Endothelial cell of umbilical vein (primary cell): ENCODE results near the gene METTL8. TPM values are rescaled to one million over a fixed set of nuclear protein-coding genes. Genes with fewer than 3 reads are reported as not detected.

Experiments used
- BruUV-seq: library from RNA; stranded (reverse); fragments of 400-500 nt; replicated peaks from 2 replicates; lab custom pipeline; 2021; lab: Mats Ljungman, UMichigan
- CTCF ChIA-PET: fragments of 300-600, 350-600 bp; sonication (Branson Sonifier 250); formaldehyde crosslinking; loops from one replicate; lab custom pipeline; 2021; ENCODE audit warnings: antibody characterized with exemption, inconsistent platforms; lab: Charles Lee
- POLR2A ChIA-PET: fragments of 300-600, 350-600 bp; sonication (Branson Sonifier 250); formaldehyde crosslinking; loops from one replicate; lab custom pipeline; 2021; ENCODE audit warnings: antibody characterized with exemption, inconsistent platforms; lab: Charles Lee
- DNase-seq: peaks from one replicate; pipeline ENCODE4 v3.0.0-alpha.2; 2011; ENCODE audit warnings: low read depth, low spot score
- FAIRE-seq: peaks from 2 replicates; lab custom pipeline; 2011; peaks lifted over from hg19 to GRCh38; lab: Jason Lieb, UNC
- H2AFZ ChIP-seq: 2 replicates; pipeline ENCODE4 v1.6.0; 2012; ENCODE audit warnings: low read depth, low read length, control low read depth, inconsistent platforms
- H3K27ac ChIP-seq: 2 replicates; pipeline ENCODE4 v1.5.1; 2011; ENCODE audit warnings: low read depth, mild to moderate bottlenecking, control low read depth, low read length, moderate library complexity; ENCODE audit not compliant: insufficient read depth
- H3K27me3 ChIP-seq, 2 experiments: 2 replicates each; pipeline versions ENCODE4 v1.6.0 to v1.6.1; 2011; ENCODE audit warnings: low read length in 2 of 2, mixed read lengths in 1 of 2; ENCODE audit not compliant: control insufficient read depth in 2 of 2, insufficient read depth in 2 of 2
- H3K36me3 ChIP-seq, 2 experiments: 2 replicates in 1 of 2; 3 replicates in 1 of 2; pipeline ENCODE4 v1.5.1; 2011; ENCODE audit warnings: low read length in 2 of 2, mild to moderate bottlenecking in 1 of 2, moderate library complexity in 1 of 2; ENCODE audit not compliant: control insufficient read depth in 2 of 2, insufficient read depth in 2 of 2; ENCODE audit errors: extremely low read depth in 1 of 2
- H3K4me1 ChIP-seq: 3 replicates; pipeline ENCODE4 v1.5.1; 2011; ENCODE audit warnings: mild to moderate bottlenecking, low read length; ENCODE audit not compliant: control insufficient read depth, insufficient read depth; ENCODE audit errors: extremely low read depth
- H3K4me2 ChIP-seq: 2 replicates; pipeline ENCODE4 v1.6.1; 2011; ENCODE audit warnings: low read length, control low read depth, mixed read lengths; ENCODE audit not compliant: insufficient read depth
- H3K4me3 ChIP-seq, 3 experiments: fragments of 200-600 bp in 1 of 3; sonication (generic), shearing (Covaris generic) in 1 of 3; replicated peaks in 1 of 3; 2 replicates each; pipeline ENCODE4 v1.5.1; 2011 to 2016; ENCODE audit warnings: control low read depth in 3 of 3, low read length in 3 of 3, mild to moderate bottlenecking in 2 of 3, inconsistent platforms in 1 of 3, low read depth in 1 of 3, moderate library complexity in 1 of 3; ENCODE audit not compliant: insufficient read depth in 1 of 3
- H3K79me2 ChIP-seq: 2 replicates; pipeline ENCODE4 v1.6.0; 2012; ENCODE audit warnings: low read length, inconsistent platforms; ENCODE audit not compliant: control insufficient read depth, insufficient read depth
- H3K9ac ChIP-seq: replicated peaks from 2 replicates; pipeline ENCODE3; 2011; ENCODE audit warnings: low read length, control low read depth; ENCODE audit not compliant: insufficient read depth; ENCODE audit errors: extremely low read depth
- H3K9me1 ChIP-seq: replicated peaks from 3 replicates; pipeline ENCODE4 v1.6.0; 2011; ENCODE audit warnings: mild to moderate bottlenecking, low read length; ENCODE audit not compliant: control insufficient read depth, insufficient read depth; ENCODE audit errors: extremely low read depth
- H3K9me3 ChIP-seq: replicated peaks from 2 replicates; pipeline ENCODE4 v1.5.1; 2012; ENCODE audit warnings: low read length, inconsistent platforms; ENCODE audit not compliant: control insufficient read depth, insufficient read depth
- H4K20me1 ChIP-seq: replicated peaks from 2 replicates; pipeline ENCODE3; 2011; ENCODE audit warnings: mild to moderate bottlenecking, low read length; ENCODE audit not compliant: control insufficient read depth, insufficient read depth; ENCODE audit errors: extremely low read depth
- CTCF ChIP-seq, 2 donors: IDR thresholded peaks; 1 replicate in 1 of 2; 2 replicates in 1 of 2; pipeline ENCODE4 v1.5.1; 2011; ENCODE audit warnings: low read length in 2 of 2, mild to moderate bottlenecking in 2 of 2, moderate library complexity in 2 of 2, control low read depth in 1 of 2, inconsistent platforms in 1 of 2, low read depth in 1 of 2; ENCODE audit not compliant: insufficient read depth in 1 of 2; ENCODE audit errors: extremely low read depth in 1 of 2
- EZH2 ChIP-seq: IDR thresholded peaks from 2 replicates; pipeline ENCODE4 v1.6.1; 2012; ENCODE audit warnings: borderline replicate concordance, low read depth, mild to moderate bottlenecking, moderate library complexity, low read length, inconsistent platforms; ENCODE audit not compliant: severe bottlenecking
- FOS ChIP-seq: IDR thresholded peaks from 2 replicates; pipeline ENCODE4 v1.6.1; 2011; ENCODE audit warnings: mild to moderate bottlenecking, low read length, moderate library complexity, borderline replicate concordance; ENCODE audit not compliant: insufficient read depth
- GATA2 ChIP-seq: IDR thresholded peaks from 2 replicates; pipeline ENCODE4 v1.7.0; 2011; ENCODE audit warnings: low read depth, mild to moderate bottlenecking, moderate library complexity, mixed read lengths, low read length; ENCODE audit not compliant: insufficient read length, insufficient read depth
- JUN ChIP-seq: IDR thresholded peaks from 2 replicates; pipeline ENCODE4 v1.6.1; 2011; ENCODE audit warnings: borderline replicate concordance, low read depth; ENCODE audit not compliant: insufficient read length, insufficient read depth
- MAX ChIP-seq: IDR thresholded peaks from 2 replicates; pipeline ENCODE4 v1.6.1; 2011; ENCODE audit not compliant: insufficient read depth, insufficient read length
- MYC ChIP-seq: IDR thresholded peaks from one replicate; pipeline ENCODE4 v1.6.1; 2011; ENCODE audit warnings: mild to moderate bottlenecking, low read depth, low read length
- POLR2A ChIP-seq: IDR thresholded peaks from 2 replicates; pipeline ENCODE4 v1.6.1; 2012; ENCODE audit warnings: low read depth, mild to moderate bottlenecking, control low read depth, low read length
- POLR2AphosphoS5 ChIP-seq: IDR thresholded peaks from 2 replicates; pipeline ENCODE4 v1.6.1; 2012; ENCODE audit warnings: low read depth, mild to moderate bottlenecking, control low read depth, low read length, moderate library complexity; ENCODE audit not compliant: insufficient read depth
- dilution Hi-C: fragments of 300-500 bp; cut with MboI; formaldehyde crosslinking; loops from one replicate; pipeline ENCODE4 v1.15.0; 2019; ENCODE audit warnings: low sequenced_read_pairs; ENCODE audit not compliant: extremely low pct_ligation_motif_present
- intact Hi-C: fragments of 100-400 bp; cut with micrococcal nuclease; formaldehyde crosslinking; loops from one replicate; pipeline ENCODE4 v1.10.0; 2022
- polyA plus RNA-seq, 4 experiments: library from polyadenylated mRNA; depleted of rRNA in 3 of 4; stranded (reverse) in 3 of 4; unstranded in 1 of 4; fragments of >200 nt; gene quantifications; 2 replicates each; pipeline versions ENCODE4 v1.2.1 to v1.2.3, GENCODE V29; 2011 to 2012; ENCODE audit warnings: missing spikeins in 1 of 4
- total RNA-seq: library from RNA; stranded (reverse); gene quantifications from 2 replicates; pipeline ENCODE4 v1.2.3, GENCODE V29; 2021

METTL8 gene
- total and polyA plus RNA-seq, 2 donors (not counting 3 experiments of a cell fraction or from before 2014, with no cell fraction given), result 7.0 to 20.2 TPM

- DNase-seq (no peak), FAIRE-seq (no peak)
- intact Hi-C loops (no loop called here), dilution Hi-C loops (no loop called here)
- H4K20me1 ChIP-seq, result no peaks in the 10 kb centered on the region
- no peak overlapping the region for H3K27ac ChIP-seq
- no peak overlapping the region for H3K4me2 ChIP-seq
- POLR2A ChIA-PET, result no interaction called here
- no peak overlapping the region for H3K9ac ChIP-seq
- no peaks in the 10 kb centered on the region for H3K79me2 ChIP-seq
- CTCF ChIA-PET, result interaction anchor here (1.0 to 1.8 kb wide), 6 partner anchors 12 to 82 kb away, joined by 3 to 9 read pairs (median 6); no protein-coding TSS in a partner anchor
- no peaks in the 10 kb centered on the region for H3K9me1 ChIP-seq
- no peaks in the 10 kb centered on the region for H3K36me3 ChIP-seq
- H2AFZ ChIP-seq, result no peak overlapping the region
- H3K4me3 ChIP-seq, result no peak overlapping the region
- TF ChIP-seq MAX (no peak), POLR2A (no peak), GATA2 (no peak), JUN (no peak), EZH2 (no peak), CTCF (IDR thresholded peaks at IDR 0.05; ENCODE audit: extremely low read depth in 1 of 2, insufficient read depth in 1 of 2, low read depth in 1 of 2, low read length in 2 of 2) (no peak), POLR2AphosphoS5 (no peak), MYC (no peak), FOS (no peak)
- no peaks in the 10 kb centered on the region for H3K4me1 ChIP-seq
- no TSS peak for BruUV-seq
- no peaks in the 10 kb centered on the region for H3K27me3 ChIP-seq
- H3K9me3 ChIP-seq, result no peaks in the 10 kb centered on the region
Measured at GRCh38 chr2:171334171-171334570, 99.6 kb downstream of the METTL8 start.
